GM19328 (cell line): ENCODE data around the gene SCNN1G.
"Not testable (repeated sequence)": the region's sequence is repeated elsewhere in the genome, so short reads cannot be mapped to it uniquely, and the experiment has no call there.

ENCODE experiments used
- ATAC-seq: cut with Tn5 transposase; IDR thresholded peaks from one replicate; pipeline ENCODE4 v1.9.1; 2021; ENCODE audit warnings: mild to moderate bottlenecking, moderate library complexity; ENCODE audit not compliant: unreplicated experiment

SCNN1G gene, protein sequence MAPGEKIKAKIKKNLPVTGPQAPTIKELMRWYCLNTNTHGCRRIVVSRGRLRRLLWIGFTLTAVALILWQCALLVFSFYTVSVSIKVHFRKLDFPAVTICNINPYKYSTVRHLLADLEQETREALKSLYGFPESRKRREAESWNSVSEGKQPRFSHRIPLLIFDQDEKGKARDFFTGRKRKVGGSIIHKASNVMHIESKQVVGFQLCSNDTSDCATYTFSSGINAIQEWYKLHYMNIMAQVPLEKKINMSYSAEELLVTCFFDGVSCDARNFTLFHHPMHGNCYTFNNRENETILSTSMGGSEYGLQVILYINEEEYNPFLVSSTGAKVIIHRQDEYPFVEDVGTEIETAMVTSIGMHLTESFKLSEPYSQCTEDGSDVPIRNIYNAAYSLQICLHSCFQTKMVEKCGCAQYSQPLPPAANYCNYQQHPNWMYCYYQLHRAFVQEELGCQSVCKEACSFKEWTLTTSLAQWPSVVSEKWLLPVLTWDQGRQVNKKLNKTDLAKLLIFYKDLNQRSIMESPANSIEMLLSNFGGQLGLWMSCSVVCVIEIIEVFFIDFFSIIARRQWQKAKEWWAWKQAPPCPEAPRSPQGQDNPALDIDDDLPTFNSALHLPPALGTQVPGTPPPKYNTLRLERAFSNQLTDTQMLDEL

DNA sequence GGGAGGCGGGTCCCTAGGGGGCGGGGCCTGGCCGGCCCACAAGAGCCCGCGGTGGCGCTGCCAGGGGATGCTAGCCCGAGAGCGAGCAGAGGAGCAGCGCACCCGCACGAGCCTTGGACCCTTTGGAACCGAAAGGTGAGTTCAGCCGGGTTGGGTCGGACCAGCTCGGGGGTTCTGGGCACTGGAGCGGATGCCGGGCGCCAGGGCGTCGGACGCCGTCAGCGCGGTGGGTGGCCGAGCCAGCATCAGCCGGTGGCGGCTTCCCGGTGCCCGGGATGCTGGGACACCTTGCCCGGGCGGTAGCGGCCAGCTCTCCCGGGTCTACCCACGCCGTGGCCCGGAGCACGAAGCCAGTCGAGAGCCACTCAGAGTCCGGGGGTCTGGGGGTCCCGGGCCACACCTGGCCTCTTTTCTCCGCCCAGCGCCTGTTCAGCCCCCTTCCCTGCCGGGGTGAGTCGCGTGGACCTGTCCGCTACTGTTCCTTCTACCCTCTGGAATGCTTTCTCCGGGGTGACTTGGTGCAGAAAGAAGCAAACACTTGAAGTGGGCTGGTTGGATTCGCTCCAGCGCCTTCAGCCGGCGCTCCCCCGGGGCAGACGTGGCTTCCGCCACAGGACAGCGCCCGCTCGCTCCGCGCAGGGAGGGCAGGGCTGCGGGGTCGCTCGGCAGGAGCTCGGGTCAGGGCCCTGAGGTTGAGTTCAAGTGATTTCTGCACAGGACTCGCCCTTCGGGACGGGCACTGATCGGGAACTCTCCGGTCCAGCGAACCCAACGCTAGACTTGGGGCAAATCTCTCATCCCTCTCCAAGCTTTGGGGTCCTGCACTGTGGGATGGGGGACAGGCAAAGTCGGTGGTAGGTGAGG, at the start of gene SCNN1G:
SCNN1G (plus strand) TSS at position 67 of the 864 bp plus-strand sequence. CDS start 3,527 bp downstream, outside the sequence.
- no peak for ATAC-seq

DNA sequence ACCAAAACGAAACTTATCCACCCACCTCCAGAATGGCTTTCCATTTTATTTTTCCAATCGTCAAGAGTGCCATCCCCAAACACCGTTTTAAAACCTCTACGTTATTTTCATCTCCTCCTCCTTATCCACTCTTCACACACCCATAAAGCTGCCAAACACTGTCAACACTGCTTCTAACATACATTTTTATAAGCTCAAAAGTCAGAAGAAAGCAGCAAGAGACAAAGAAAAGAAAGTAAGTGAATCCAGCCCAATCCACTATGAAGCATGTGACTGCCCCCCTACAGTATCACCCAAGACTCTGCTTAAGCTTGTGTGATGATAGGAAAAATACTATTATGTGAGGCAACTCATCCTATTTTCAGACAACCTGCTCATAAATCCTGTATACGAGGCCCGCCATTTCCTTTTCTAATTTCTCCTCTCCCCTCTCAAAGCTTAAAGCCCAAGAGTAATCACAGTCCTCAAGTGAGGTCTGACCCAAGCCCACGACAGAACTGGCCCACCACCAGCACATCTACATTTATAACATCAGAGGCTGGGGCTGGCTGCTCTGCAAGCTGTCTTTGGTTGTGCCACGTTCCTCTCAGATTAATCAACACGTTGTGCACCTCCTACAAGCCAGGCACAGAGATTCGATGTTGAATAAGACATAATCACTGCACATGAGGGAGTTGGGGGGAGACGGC, 49.6 kb upstream of the SCNN1G start:
- no peak for ATAC-seq

DNA sequence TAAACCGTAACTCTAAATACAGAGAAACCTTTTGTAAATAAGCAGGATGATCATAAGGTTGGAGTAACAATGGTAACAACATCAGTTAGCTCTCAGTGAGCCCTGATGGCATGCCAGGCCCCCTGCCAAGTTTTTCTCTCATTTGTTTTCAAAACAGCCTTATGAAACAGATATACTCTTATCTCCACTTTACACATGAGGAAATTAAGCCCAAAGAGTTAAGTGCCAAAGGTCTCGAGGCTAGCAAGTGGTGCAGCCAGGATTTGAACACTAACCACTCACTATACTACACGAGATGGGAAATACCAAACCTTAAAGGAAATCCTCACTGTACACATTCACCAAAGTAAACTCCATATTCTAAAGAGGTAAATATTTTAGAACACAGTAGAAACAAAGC, 48.3 kb upstream of the SCNN1G start:
- ATAC-seq: no peak

DNA sequence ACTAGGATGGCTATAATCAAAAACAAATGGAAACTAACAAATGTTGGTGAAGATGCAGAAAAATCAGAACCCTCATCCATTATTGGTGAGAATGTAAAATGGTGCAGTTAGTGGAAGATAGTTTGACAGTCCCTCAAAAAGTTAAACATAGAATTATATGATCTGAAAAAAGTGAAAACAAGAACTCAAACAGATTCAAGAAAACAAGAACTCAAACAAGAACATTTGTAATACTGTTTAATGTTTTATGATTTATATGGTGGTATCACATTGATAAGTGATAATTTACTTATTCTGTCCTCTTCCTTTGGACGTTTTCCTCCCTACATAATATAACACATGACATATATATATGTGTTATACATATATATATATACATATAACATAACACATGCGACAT, 45.3 kb upstream of the SCNN1G start:
- no peak for ATAC-seq

DNA sequence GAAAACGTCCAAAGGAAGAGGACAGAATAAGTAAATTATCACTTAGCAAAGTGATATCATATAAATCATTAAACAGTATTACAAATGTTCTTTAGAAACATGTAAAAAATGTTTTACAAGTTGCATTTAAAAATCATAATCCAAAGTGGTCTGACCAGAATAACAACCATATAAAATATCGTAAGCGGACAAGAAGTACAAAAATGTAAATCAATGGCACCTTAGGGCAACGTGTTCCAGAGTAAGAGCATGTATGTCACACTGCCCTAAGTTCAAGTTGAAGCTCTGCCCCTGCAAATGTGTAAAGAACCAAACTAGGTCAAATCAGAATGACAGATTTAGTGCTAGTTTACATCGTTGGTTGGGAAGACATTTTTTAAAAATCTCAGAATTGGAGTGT, 44.7 kb upstream of the SCNN1G start:
- no peak for ATAC-seq

DNA sequence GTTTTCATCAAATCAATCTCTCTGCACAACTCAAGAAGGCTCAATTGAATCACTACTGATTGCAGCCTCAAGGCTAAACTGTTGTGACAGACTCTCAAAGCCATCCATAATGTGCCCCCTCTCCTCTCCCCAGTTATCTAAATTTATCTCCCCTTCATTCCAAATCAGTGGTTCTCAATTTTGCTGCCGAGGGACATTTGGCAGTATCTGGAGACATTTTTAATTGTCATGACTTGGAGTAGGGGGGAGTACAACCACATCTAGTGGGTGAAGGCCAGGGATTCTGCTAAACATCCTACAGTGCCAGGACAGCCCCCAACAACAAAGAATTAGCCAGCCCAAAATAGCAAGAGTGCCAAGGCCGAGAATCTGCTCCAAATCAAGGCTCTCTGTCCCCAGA, 42.4 kb upstream of the SCNN1G start:
- ATAC-seq: no peak

DNA sequence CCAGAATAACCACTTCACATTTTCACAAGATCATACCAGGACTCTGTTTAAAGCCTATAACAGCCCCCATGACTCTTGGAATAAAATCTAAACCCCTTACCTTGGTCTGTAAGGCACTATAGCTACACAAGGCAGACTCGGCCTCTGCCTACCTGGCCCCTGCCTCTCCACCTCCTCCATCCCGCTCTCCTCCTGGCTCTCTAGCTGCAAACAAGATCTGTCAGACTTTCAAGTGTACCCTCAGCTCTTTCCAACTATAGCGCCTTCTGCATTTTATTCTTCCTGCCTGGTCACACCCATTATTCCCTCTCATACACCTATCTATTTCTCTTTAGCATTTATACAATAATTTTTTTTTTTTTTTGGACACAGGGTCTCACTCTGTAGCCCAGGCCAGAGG, 41.5 kb upstream of the SCNN1G start:
- no peak for ATAC-seq

DNA sequence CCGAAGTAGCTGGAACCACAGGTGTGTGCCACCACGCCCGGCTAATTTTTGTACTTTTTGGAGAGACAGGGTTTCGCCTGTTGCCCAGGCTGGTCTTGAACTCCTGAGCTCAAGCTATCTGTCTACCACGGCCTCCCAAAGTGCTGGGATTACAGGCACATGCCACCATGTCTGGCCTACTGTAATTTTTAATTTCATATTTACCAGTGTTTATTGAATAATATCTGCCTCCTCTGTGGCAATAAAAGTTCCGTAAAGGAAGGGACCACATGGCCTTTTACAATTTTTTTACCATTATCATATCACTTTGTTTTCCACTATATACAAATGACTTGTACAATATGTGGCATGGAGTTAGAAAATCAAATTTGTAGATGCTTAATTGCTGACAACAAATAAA, 41.0 kb upstream of the SCNN1G start:
- ATAC-seq: no peak

DNA sequence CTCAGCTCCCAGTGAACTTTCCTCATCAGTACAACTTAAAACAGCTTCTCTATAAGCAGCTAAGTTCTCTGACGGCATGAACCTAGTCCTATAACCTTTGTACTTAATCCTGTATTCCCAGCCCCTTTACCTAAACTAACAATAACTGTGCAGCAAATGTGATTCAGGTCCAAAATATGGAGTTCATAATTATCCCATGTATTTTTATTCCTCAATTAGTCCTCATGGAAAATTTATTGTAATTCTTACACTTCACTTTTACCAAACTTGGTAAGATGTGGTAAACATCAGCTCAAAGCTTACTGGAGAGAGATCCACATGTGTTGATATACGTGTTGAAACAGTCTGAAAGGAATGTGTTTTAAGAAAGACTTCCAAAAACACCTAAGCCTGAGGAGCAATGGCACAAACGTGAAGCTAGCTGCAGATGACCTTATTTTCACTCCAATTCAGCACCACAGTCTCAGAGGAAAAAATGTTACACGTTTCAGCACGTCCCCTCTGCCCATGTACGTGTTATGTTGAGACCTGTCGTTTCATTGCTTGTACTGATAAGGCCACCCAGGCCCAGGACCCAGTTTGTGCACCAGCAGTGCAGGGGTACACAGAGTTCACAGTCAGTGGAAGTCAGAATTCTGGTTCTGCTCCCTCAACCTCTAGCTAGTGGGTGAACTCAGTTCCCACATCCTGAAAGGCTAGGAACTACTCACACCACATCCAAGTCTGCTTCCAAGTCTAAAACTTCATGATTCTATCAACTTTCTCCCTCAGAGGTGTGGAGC, 40.4 kb upstream of the SCNN1G start:
- no peak for ATAC-seq

DNA sequence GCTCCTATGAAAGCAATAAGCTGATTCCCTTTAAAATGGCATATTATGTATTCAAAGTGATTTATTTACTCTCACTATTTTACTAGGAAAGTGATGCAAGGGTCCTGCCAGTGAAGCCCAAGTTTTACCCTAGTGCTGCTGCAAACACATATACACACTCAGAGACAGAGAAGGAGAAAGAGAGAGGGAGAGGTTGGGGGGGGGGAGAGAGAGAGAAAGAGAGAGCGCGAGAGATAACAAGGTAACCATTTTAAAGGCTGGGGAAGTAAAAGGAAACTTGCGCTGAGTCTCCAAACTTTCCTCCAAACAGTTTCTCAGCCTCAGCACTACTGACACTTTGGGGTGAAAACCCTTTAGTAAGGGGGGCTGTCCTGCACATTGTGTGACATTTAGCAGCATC, 39.2 kb upstream of the SCNN1G start:
- ATAC-seq: no peak

DNA sequence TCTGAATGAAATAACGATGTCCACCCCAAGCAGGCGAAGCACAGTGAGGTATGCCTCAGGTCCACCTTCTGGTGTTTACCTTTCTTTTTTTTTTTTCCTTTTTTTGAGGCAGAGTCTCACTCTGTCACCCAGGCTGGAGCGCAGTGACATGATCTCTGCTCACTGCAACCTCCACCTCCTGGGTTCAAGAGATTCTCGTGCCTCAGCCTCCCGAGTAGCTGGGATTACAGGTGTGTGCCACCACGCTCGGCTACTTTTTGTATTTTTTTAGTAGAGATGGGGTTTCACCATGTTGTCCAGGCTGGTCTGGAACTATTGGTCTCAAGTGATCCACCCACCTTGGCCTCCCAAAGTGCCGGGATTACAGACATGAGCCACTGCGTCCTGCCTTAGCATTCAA, 38.2 kb upstream of the SCNN1G start:
- not testable (repeated sequence) for ATAC-seq

DNA sequence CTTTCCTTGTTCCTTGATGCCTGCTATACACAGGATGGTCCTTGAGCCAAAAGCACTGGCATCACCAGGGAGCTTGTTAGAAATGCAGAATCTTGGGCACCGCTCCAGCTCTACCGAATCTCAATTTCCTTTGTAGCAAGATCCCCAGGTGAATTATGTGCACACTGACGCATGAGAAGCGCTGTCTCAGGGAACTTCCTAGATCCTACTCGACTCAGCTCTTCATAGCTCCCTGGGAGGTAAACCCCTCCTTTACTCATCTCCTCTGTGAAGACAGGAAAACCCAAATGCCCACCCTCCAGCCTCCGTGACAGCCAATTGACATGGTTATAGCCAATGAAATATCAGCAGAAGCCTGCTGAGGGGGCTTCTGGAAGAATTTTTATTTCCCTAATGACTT, 37.4 kb upstream of the SCNN1G start:
- ATAC-seq: no peak

DNA sequence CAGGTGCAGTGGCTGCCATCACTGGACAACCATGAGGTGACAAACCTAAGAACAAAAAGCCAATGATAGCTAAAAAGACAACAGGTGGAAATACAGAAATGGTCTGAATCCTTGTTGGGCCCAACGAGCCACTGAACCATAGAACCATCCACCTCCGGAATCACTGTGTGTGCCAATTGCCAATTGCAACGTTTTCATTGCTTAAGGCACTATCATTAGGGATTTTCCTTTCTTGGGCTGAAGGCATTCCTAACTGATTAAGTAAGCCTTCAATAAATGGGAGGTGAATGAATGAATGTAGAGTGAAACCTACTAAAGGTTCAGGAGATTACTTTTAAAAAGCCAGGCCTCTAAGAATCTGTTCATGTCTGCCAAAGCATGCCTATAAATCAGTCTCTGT, 36.9 kb upstream of the SCNN1G start:
- ATAC-seq: no peak

DNA sequence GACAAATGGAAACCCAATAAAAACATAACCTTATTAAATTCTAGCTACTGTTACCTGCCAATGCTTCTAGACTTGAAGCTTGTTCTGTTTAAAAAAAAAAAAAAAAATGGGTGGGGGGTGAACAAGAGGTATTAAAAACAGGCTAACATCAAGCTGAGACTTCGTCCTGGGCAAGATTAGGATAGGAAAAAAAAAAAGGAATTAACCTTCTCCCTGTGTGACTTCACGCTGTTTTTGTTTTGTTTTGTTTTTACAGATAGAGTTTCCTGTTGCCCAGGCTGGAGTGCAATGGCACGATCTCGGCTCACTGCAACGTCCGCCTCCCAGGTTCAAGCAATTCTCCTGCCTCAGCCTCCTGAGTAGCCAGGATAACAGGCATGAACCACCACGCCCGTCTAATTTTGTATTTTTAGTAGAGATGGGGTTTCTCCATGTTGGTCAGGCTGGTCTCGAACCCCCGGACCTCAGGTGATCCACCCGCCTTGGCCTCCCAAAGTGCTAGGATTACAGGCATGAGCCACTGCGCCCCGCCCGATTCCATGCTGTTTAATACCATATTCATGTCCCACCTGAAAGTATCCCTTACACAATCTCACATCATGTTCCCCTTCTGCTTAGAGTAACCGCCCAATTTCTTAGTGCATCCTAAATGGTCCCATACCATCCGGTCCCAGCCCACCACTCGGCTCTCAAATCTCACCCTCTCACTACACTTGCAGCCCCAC, 35.5 kb upstream of the SCNN1G start:
- ATAC-seq: no peak

DNA sequence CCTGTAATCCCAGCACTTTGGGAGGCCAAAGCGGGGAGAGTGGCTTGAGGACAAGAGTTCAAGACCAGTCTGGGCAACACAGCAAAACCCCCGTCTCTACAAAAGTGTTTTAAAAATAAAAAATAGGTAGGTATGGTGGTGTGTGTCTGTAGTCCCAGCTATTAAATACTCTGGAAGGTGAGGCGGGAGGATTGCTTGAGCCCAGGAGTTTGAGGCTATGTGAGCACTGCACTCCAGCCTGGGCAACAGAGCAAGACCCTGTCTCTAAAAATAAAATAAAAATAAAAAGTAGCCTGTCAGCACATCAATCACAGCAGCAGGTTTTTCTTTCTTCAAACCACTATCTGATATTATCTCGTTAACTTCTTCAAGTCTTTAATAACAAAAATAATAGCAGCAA, 34.9 kb upstream of the SCNN1G start:
- ATAC-seq: no peak

DNA sequence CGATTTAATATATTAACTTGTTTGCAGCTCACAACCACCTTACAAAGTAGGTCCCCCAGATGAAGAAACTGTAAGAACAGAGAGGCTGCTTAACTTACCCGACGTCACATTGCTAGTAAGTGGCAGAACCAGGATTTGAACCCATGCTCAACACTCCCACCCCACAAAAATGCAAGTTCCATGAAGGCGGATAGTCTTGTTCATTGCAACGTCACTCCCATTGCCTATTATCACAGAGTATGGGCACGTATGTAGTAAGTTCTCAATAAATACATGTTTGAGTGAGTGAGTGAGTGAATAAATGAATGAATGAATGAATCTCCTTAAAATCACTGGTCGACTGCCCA, 34.4 kb upstream of the SCNN1G start:
- no peak for ATAC-seq

DNA sequence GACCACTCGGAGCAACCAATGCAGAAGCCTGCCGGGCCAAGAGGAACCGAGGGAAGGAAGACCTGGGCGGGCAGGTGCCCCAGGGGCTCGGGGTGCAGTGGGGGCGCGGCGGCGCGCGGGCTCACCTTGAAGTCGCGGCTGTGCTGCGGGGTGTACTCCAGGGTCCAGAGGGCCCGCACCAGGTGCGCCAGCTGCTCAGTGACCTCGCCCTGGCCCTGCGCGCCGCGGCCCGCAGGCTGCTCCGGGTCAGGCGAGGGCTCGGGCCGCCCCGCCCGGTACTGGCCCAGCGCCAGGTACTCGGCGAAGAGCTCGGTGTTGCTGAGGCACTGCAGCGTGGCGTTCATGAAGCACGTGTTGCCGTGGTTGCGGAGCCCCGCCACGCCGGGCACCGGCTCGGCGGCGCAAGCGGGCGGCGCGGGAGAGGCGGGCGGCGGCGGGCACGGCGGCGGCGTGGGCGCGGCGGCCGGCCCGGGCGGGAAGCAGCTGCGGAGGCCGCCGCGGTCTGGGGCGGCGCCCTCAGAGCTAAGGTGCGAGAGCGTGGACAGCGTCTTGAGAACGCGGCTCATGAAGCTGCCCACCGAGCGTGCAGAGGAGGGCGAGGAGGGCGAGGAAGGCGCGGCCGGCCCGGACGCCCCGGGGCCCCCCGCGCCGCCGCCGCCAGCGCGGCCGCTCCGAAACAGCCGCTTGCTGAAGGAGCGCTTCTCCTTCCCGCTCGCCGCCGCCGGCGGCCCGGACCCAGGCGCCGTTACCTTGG, 33.9 kb upstream of the SCNN1G start:
- peak; percentile 34 for ATAC-seq

DNA sequence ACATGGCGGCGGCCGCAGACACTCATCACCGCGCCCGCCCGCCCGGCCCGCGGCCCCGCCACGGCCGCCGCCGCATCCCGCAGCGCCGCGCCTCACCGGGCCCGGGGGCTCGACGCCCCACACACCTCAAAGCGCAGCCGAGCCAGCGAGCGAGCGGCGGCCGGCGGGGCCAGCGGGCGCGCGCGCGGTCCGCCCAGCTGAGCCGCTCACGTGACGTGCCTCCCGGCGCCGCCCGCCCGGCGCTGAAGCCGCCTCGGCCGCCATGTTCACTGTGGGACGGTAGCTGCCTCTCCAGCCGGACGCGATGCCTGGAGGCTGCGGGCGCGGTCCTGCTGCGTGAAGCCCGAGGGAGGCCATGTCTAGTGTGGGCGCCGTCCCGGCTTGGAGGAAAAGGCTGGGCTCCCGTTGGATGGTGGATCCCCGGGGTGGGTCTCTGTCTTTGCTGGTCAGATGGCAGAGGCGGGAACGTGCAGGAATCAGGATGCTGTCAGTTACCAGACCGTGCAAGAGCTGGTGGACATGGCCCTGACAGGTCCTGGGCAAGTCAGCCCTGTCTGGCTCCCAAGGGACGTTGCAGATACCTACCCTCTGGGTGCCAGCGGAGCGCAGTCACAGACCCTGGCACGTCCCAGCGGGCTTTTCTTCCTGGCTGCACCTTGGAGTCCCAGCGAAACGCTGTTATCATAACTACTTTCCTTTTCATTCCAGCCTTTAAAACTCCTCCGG, 33.1 kb upstream of the SCNN1G start, which contains the start of gene USP31:
USP31 (minus strand) TSS at position 186 of the 726 bp plus-strand sequence; CDS start at position 4, 182 bp downstream.
- peak; percentile 92 for ATAC-seq
